Measurements from ENCODE around the gene ASPHD1.

Gene ASPHD1

GRCh38 chr16:29901607-29901945 is 1.3 kb downstream of the ASPHD1 start:
- TF ChIP-seq MAX (IDR thresholded peaks at IDR 0.05) (no peak), USF1 (IDR thresholded peaks at IDR 0.05) (no peak), TCF12 (IDR thresholded peaks at IDR 0.05; ENCODE audit: low read depth) (no peak), EGR1 (IDR thresholded peaks at IDR 0.05) (no peak), TAF1 (IDR thresholded peaks at IDR 0.05; ENCODE audit: low read depth) (no peak), TEAD4 (IDR thresholded peaks at IDR 0.05) (no peak), ZBTB7A (IDR thresholded peaks at IDR 0.05; ENCODE audit: low read depth) (no peak), FOXM1 (IDR thresholded peaks at IDR 0.05; ENCODE audit: borderline replicate concordance, low read depth) (no peak), EP300 (IDR thresholded peaks at IDR 0.05; ENCODE audit: borderline replicate concordance) (no peak), RAD21 (IDR thresholded peaks at IDR 0.05; ENCODE audit: low read depth) (no peak)

- TF ChIP-seq TCF12 (IDR thresholded peaks at IDR 0.05; ENCODE audit: low read depth) (no peak), FOXM1 (IDR thresholded peaks at IDR 0.05; ENCODE audit: borderline replicate concordance, low read depth) (no peak), MAX (IDR thresholded peaks at IDR 0.05) (no peak), REST (IDR thresholded peaks at IDR 0.05; ENCODE audit: low read depth) (no peak), NFIC (IDR thresholded peaks at IDR 0.05) (no peak), USF1 (IDR thresholded peaks at IDR 0.05) (no peak), EGR1 (IDR thresholded peaks at IDR 0.05) (no peak), CREB1 (IDR thresholded peaks at IDR 0.05; ENCODE audit: low read depth) (no peak), TAF1 (IDR thresholded peaks at IDR 0.05; ENCODE audit: low read depth) (no peak), EP300 (IDR thresholded peaks at IDR 0.05; ENCODE audit: borderline replicate concordance) (no peak), ZBTB7A (IDR thresholded peaks at IDR 0.05; ENCODE audit: low read depth) (no peak), RAD21 (IDR thresholded peaks at IDR 0.05; ENCODE audit: low read depth) (no peak), YY1 (IDR thresholded peaks at IDR 0.05; ENCODE audit: low read depth) (no peak), CEBPB (IDR thresholded peaks at IDR 0.05) (no peak), TEAD4 (IDR thresholded peaks at IDR 0.05) (no peak)
Measured at GRCh38 chr16:29903590-29903989, 3.3 kb downstream of the ASPHD1 start.

GRCh38 chr16:29904947-29905346 is 4.7 kb downstream of the ASPHD1 start:
- TF ChIP-seq EP300 (IDR thresholded peaks at IDR 0.05; ENCODE audit: borderline replicate concordance) (no peak), REST (IDR thresholded peaks at IDR 0.05; ENCODE audit: low read depth) (no peak), MAX (IDR thresholded peaks at IDR 0.05) (no peak), TEAD4 (IDR thresholded peaks at IDR 0.05) (no peak), RAD21 (IDR thresholded peaks at IDR 0.05; ENCODE audit: low read depth) (no peak), NFIC (IDR thresholded peaks at IDR 0.05) (no peak), CREB1 (IDR thresholded peaks at IDR 0.05; ENCODE audit: low read depth) (no peak), ZBTB7A (IDR thresholded peaks at IDR 0.05; ENCODE audit: low read depth) (no peak), EGR1 (IDR thresholded peaks at IDR 0.05) (no peak), TAF1 (IDR thresholded peaks at IDR 0.05; ENCODE audit: low read depth) (no peak), TCF12 (IDR thresholded peaks at IDR 0.05; ENCODE audit: low read depth) (no peak), FOXM1 (IDR thresholded peaks at IDR 0.05; ENCODE audit: borderline replicate concordance, low read depth) (no peak), USF1 (IDR thresholded peaks at IDR 0.05) (no peak), YY1 (IDR thresholded peaks at IDR 0.05; ENCODE audit: low read depth) (no peak), CEBPB (IDR thresholded peaks at IDR 0.05) (no peak)

- TF ChIP-seq CREB1 (IDR thresholded peaks at IDR 0.05; ENCODE audit: low read depth) (no peak), EGR1 (IDR thresholded peaks at IDR 0.05) (no peak), CEBPB (IDR thresholded peaks at IDR 0.05) (no peak), RAD21 (IDR thresholded peaks at IDR 0.05; ENCODE audit: low read depth) (no peak), YY1 (IDR thresholded peaks at IDR 0.05; ENCODE audit: low read depth) (no peak), EP300 (IDR thresholded peaks at IDR 0.05; ENCODE audit: borderline replicate concordance) (no peak)
Measured at GRCh38 chr16:29905668-29906067, 5.4 kb downstream of the ASPHD1 start.

- no peak for TF ChIP-seq MAX (IDR thresholded peaks at IDR 0.05)
- TF ChIP-seq EP300 (IDR thresholded peaks at IDR 0.05; ENCODE audit: borderline replicate concordance) = no peak
- TF ChIP-seq TEAD4 (IDR thresholded peaks at IDR 0.05) = no peak
- TF ChIP-seq FOXM1 (IDR thresholded peaks at IDR 0.05; ENCODE audit: borderline replicate concordance, low read depth) = no peak
- no peak for TF ChIP-seq NFIC (IDR thresholded peaks at IDR 0.05)
- TF ChIP-seq RAD21 (IDR thresholded peaks at IDR 0.05; ENCODE audit: low read depth) = no peak
Measured at GRCh38 chr16:29906520-29907244, 6.4 kb downstream of the ASPHD1 start.

Data from Ishikawa (cell line).